Transverse colon (tissue), 4 donors: Measurements from ENCODE around the gene UNC93A. TPM values are rescaled to one million over a fixed set of nuclear protein-coding genes. Genes with fewer than 3 reads are reported as not detected.
"Not testable (repeated sequence)": the region's sequence is repeated elsewhere in the genome, so short reads cannot be mapped to it uniquely, and the experiment has no call there.

ENCODE experiments used
- DNase-seq: peaks from one replicate; pipeline ENCODE4 v3.0.0-alpha.2; 2019
- H3K27ac ChIP-seq, 4 donors: fragments of 200-600 bp; sonication (generic); 2 replicates each; pipeline ENCODE4 v1.5.1; 2016 to 2018; ENCODE audit warnings: inconsistent platforms in 4 of 4
- H3K27me3 ChIP-seq: fragments of 200-600 bp; sonication (generic); 2 replicates; pipeline ENCODE4 v1.5.1; 2017; ENCODE audit warnings: inconsistent platforms
- H3K36me3 ChIP-seq, 4 donors: fragments of 200-600 bp; sonication (generic); 2 replicates each; pipeline ENCODE4 v1.5.1; 2017 to 2019; ENCODE audit warnings: inconsistent platforms in 4 of 4
- H3K4me1 ChIP-seq, 4 donors: fragments of 200-600 bp; sonication (generic); 2 replicates each; pipeline ENCODE4 v1.5.1; 2017 to 2020; ENCODE audit warnings: inconsistent platforms in 4 of 4
- H3K4me3 ChIP-seq, 4 donors: fragments of 200-600 bp; sonication (generic); 1 replicate in 1 of 4; 2 replicates in 3 of 4; pipeline versions ENCODE4 v1.5.1 to v1.6.1; 2017 to 2019; ENCODE audit warnings: inconsistent platforms in 4 of 4
- H3K9me3 ChIP-seq, 2 donors: fragments of 200-600 bp; sonication (generic); 2 replicates each; pipeline ENCODE4 v1.5.1; 2017 to 2019; ENCODE audit warnings: inconsistent platforms in 2 of 2
- EP300 ChIP-seq: sonication (generic); formaldehyde crosslinking; IDR thresholded peaks from one replicate; pipeline ENCODE4 v1.6.1; 2017; ENCODE audit warnings: antibody characterized with exemption, low read depth
- POLR2A ChIP-seq: fragments of 450-650 bp; IDR thresholded peaks from one replicate; pipeline ENCODE4 v1.6.1; 2016; ENCODE audit warnings: antibody characterized with exemption, mild to moderate bottlenecking, moderate library complexity
- POLR2AphosphoS5 ChIP-seq, 3 donors: sonication (generic); formaldehyde crosslinking; IDR thresholded peaks; one replicate each; pipeline ENCODE4 v1.6.1; 2016; ENCODE audit warnings: antibody characterized with exemption in 3 of 3
- WGBS, 2 donors: methylation state at CpG; one replicate each; pipeline ENCODE4 v1.1.5; 2018; ENCODE audit warnings: low coverage in 1 of 2; 5-methylcytosine and 5-hydroxymethylcytosine counted together
- in situ Hi-C, 4 donors: fragments of 200-750 bp; cut with MboI; loops; one replicate each; pipeline versions ENCODE4 v1.15.0 to v1.15.1; 2017; ENCODE audit warnings: low sequenced_read_pairs in 3 of 4, low pct_ligation_motif_present in 1 of 4, low pct_unique_long_range_greater_than_20kb in 1 of 4
- intact Hi-C: fragments of 100-400 bp; cut with DNase I; formaldehyde crosslinking; loops from one replicate; pipeline ENCODE4 v1.15.1; 2023; ENCODE audit warnings: low total_unique reads
- total RNA-seq, 4 donors: library from RNA; depleted of rRNA; stranded (reverse); fragments of >200 nt; gene quantifications; one replicate each; pipeline ENCODE4 v1.1.0, GENCODE V29; 2016
- TF ChIP-seq, protein P1 (sequence below), 5 experiments: fragments of 200-600 bp in 3 of 5; fragments of 450-650 bp in 2 of 5; sonication (generic) in 3 of 5; IDR thresholded peaks; 1 replicate in 2 of 5; 2 replicates in 3 of 5; pipeline ENCODE4 v1.5.1; 2016 to 2017; ENCODE audit warnings: antibody characterized with exemption in 5 of 5, inconsistent platforms in 3 of 5, mild to moderate bottlenecking in 2 of 5, moderate library complexity in 1 of 5

The UNC93A gene
- total RNA-seq, 4 donors from 2014 or later: not detected

- Histone ChIP-seq H3K27ac (no peak overlapping the region), H3K4me3 (no peak overlapping the region), H3K9me3 (no peaks in the 10 kb centered on the region), H3K36me3 (no peaks in the 10 kb centered on the region), H3K4me1 (no peaks in the 10 kb centered on the region), H3K27me3 (no peaks in the 10 kb centered on the region)
- in situ Hi-C loops: no loop called here
- 88 to 100% methylated on average over 1 of the region's 1 CpG for WGBS, 2 donors
- TF ChIP-seq POLR2AphosphoS5 (IDR thresholded peaks at IDR 0.05) (no peak), POLR2A (no peak)
- DNase-seq: no peak
- intact Hi-C loops: no loop called here
Measured at GRCh38 chr6:167252271-167252670, 38.8 kb upstream of the UNC93A start.

- intact Hi-C loops (no loop called here), in situ Hi-C loops (no loop called here)
- WGBS, 2 donors: 86 to 96% methylated on average over 5 to 11 of the region's 11 CpGs
- no peak overlapping the region for H3K4me3 ChIP-seq
- H3K27me3 ChIP-seq: no peaks in the 10 kb centered on the region
- H3K27ac ChIP-seq: no peak overlapping the region
- no peak for DNase-seq
- H3K36me3 ChIP-seq: no peaks in the 10 kb centered on the region
- TF ChIP-seq EP300 (no peak), POLR2A (no peak), POLR2AphosphoS5 (IDR thresholded peaks at IDR 0.05) (no peak)
- TF ChIP-seq, protein P1, sequence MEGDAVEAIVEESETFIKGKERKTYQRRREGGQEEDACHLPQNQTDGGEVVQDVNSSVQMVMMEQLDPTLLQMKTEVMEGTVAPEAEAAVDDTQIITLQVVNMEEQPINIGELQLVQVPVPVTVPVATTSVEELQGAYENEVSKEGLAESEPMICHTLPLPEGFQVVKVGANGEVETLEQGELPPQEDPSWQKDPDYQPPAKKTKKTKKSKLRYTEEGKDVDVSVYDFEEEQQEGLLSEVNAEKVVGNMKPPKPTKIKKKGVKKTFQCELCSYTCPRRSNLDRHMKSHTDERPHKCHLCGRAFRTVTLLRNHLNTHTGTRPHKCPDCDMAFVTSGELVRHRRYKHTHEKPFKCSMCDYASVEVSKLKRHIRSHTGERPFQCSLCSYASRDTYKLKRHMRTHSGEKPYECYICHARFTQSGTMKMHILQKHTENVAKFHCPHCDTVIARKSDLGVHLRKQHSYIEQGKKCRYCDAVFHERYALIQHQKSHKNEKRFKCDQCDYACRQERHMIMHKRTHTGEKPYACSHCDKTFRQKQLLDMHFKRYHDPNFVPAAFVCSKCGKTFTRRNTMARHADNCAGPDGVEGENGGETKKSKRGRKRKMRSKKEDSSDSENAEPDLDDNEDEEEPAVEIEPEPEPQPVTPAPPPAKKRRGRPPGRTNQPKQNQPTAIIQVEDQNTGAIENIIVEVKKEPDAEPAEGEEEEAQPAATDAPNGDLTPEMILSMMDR (IDR thresholded peaks at IDR 0.05): no peak
- no peaks in the 10 kb centered on the region for H3K4me1 ChIP-seq
- H3K9me3 ChIP-seq: no peaks in the 10 kb centered on the region
Measured at GRCh38 chr6:167255918-167256553, 35.1 kb upstream of the UNC93A start.

- intact Hi-C loops (no loop called here), in situ Hi-C loops (no loop called here)
- WGBS, 2 donors: 85% methylated on average over 2 of the region's 3 CpGs; no CpG with 5 or more reads in 1 of the 2 donors
- H3K36me3 ChIP-seq: no peaks in the 10 kb centered on the region
- DNase-seq: no peak
- H3K27ac ChIP-seq: no peak overlapping the region
- no peak overlapping the region for H3K4me3 ChIP-seq
- no peaks in the 10 kb centered on the region for H3K4me1 ChIP-seq
- H3K27me3 ChIP-seq: no peaks in the 10 kb centered on the region
- no peaks in the 10 kb centered on the region for H3K9me3 ChIP-seq
- TF ChIP-seq POLR2AphosphoS5 (IDR thresholded peaks at IDR 0.05) (no peak), EP300 (no peak), POLR2A (no peak)
- TF ChIP-seq, protein P1 (IDR thresholded peaks at IDR 0.05): no peak
Measured at GRCh38 chr6:167258646-167259045, 32.5 kb upstream of the UNC93A start.

- H3K4me3 ChIP-seq, H3K36me3 ChIP-seq, H3K27ac ChIP-seq, H3K9me3 ChIP-seq, intact Hi-C loops, H3K27me3 ChIP-seq, H3K4me1 ChIP-seq, in situ Hi-C loops: not testable (repeated sequence)
- DNase-seq: peak; percentile 31
- 46% methylated on average over 8 of the region's 24 CpGs; no CpG with 5 or more reads in 1 of the 2 donors for WGBS, 2 donors
Measured at GRCh38 chr6:167266057-167266829, 24.9 kb upstream of the UNC93A start.

DNA sequence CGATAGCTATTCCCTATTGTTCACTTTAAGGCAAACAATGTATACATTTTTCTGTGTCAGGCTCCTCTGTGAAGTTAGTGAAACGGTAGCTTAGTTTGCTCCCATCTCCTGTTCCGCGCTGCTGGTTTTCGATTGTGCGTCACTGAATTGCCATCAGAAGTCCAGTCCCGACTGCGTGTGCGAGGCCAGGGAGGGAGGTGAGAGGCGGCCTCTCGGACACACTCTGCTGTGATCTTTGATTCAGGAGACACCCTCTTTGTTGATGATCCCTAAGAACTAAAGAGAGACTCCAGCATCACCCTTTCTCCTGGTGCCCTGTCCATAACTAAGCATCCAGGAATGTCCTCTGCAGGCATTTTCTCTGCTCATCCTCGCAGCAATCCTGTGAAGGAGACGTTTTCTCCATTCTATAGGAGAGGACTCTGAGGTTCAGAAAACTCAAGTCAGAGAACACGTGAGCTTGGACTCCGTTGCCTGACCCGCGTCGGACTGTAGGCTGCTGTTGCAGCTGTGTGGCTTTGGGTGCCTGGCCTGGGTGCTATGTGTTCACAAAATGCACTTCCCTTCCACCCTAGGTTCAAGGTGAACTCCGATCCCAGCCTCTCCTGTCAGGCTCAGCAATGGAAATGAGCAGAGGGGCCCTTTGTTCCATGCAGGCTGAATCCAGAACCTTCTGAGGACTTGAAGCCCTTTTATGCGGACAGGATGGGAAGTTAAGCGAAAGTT is 24.1 kb upstream of the UNC93A start:
- no peak overlapping the region for H3K27ac ChIP-seq
- H3K36me3 ChIP-seq: no peaks in the 10 kb centered on the region
- TF ChIP-seq, protein P1 (IDR thresholded peaks at IDR 0.05): no peak
- TF ChIP-seq POLR2A: no peak
- no peak for TF ChIP-seq POLR2AphosphoS5 (IDR thresholded peaks at IDR 0.05)
- TF ChIP-seq EP300: no peak
- peaks cover 0 to 6% (median 3%) of the 10 kb centered on the region in 4 donors for H3K4me1 ChIP-seq
- H3K27me3 ChIP-seq: no peaks in the 10 kb centered on the region
- intact Hi-C loops (no loop called here), in situ Hi-C loops (no loop called here)
- no peaks in the 10 kb centered on the region for H3K9me3 ChIP-seq
- 92% methylated on average over 21 of the region's 21 CpGs; no CpG with 5 or more reads in 1 of the 2 donors for WGBS, 2 donors
- H3K4me3 ChIP-seq: no peak overlapping the region
- DNase-seq: no peak

GRCh38 chr6:167267556-167267898 is 23.6 kb upstream of the UNC93A start:
- H3K27ac ChIP-seq, in situ Hi-C loops, intact Hi-C loops, H3K36me3 ChIP-seq, H3K9me3 ChIP-seq, H3K27me3 ChIP-seq, H3K4me1 ChIP-seq, H3K4me3 ChIP-seq, DNase-seq: not testable (repeated sequence)
- WGBS, 2 donors: 43 to 81% methylated on average over 3 of the region's 3 CpGs
